PC-3 (cell line): Measurements from ENCODE around the gene NTHL1. TPM values are rescaled to one million over a fixed set of nuclear protein-coding genes. Genes with fewer than 3 reads are reported as not detected.

ENCODE experiments used
- ATAC-seq: fragments of 200-7000 bp; cut with Tn5 transposase; 2 replicates; pipeline ENCODE4 v1.9.1; 2020; ENCODE audit warnings: mild to moderate bottlenecking, moderate library complexity
- BruUV-seq: library from RNA; stranded (reverse); fragments of 400-500 nt; replicated peaks from 2 replicates; lab custom pipeline; 2021; lab: Mats Ljungman, UMichigan
- CTCF ChIA-PET: fragments of 300-600 bp; sonication (Branson Sonifier 250); formaldehyde crosslinking; loops from one replicate; lab custom pipeline; 2022; ENCODE audit warnings: antibody characterized with exemption; lab: Charles Lee
- POLR2A ChIA-PET: fragments of 300-600 bp; sonication (Branson Sonifier 250); formaldehyde crosslinking; loops from one replicate; lab custom pipeline; 2022; ENCODE audit warnings: antibody characterized with exemption; ENCODE audit not compliant: unreplicated experiment; lab: Charles Lee
- DNase-seq: peaks from one replicate; pipeline ENCODE4 v3.0.0-alpha.2; 2015
- H2AFZ ChIP-seq: fragments of 300-600 bp; sonication (generic); 2 replicates; pipeline ENCODE4 v1.6.0; 2016; ENCODE audit warnings: antibody characterized with exemption, low read length
- H3F3A ChIP-seq: fragments of 300-600 bp; sonication (generic); one replicate; pipeline ENCODE4 v1.6.0; 2017; ENCODE audit warnings: antibody characterized with exemption, low read length, control low read depth, mild to moderate bottlenecking; ENCODE audit not compliant: unreplicated experiment
- H3K27ac ChIP-seq: fragments of 300-600 bp; sonication (generic); 2 replicates; pipeline ENCODE4 v1.5.1; 2016; ENCODE audit warnings: mild to moderate bottlenecking, low read length
- H3K27me3 ChIP-seq: fragments of 300-600 bp; sonication (generic); 2 replicates; pipeline ENCODE4 v1.6.1; 2016; ENCODE audit warnings: low read length, mixed read lengths
- H3K36me3 ChIP-seq: fragments of 300-600 bp; sonication (generic); 2 replicates; pipeline ENCODE4 v1.6.1; 2016; ENCODE audit warnings: low read depth, mixed run types, low read length, mixed read lengths
- H3K4me1 ChIP-seq: fragments of 300-600 bp; sonication (generic); 2 replicates; pipeline ENCODE4 v1.5.1; 2016; ENCODE audit warnings: low read length; ENCODE audit not compliant: insufficient read depth
- H3K4me2 ChIP-seq: fragments of 300-600 bp; sonication (generic); 2 replicates; pipeline ENCODE4 v1.6.0; 2016; ENCODE audit warnings: low read length
- H3K4me3 ChIP-seq: fragments of 300-600 bp; sonication (generic); 2 replicates; pipeline ENCODE4 v1.5.1; 2016; ENCODE audit warnings: mild to moderate bottlenecking, low read length, mixed read lengths
- H3K79me2 ChIP-seq: fragments of 300-600 bp; sonication (generic); 2 replicates; pipeline ENCODE4 v1.6.1; 2017; ENCODE audit warnings: low read length, mixed read lengths
- H3K9ac ChIP-seq: fragments of 300-600 bp; sonication (generic); 2 replicates; pipeline ENCODE4 v1.6.0; 2016; ENCODE audit warnings: mild to moderate bottlenecking, low read length
- H3K9me2 ChIP-seq: fragments of 300-600 bp; sonication (generic); replicated peaks from 2 replicates; pipeline ENCODE4 v1.6.1; 2016; ENCODE audit warnings: mixed run types, low read length, mixed read lengths
- H3K9me3 ChIP-seq: fragments of 300-600 bp; sonication (generic); 2 replicates; pipeline ENCODE4 v1.6.1; 2016; ENCODE audit warnings: low read length, mixed read lengths
- H4K20me1 ChIP-seq: fragments of 300-600 bp; sonication (generic); 2 replicates; pipeline ENCODE4 v1.6.1; 2016; ENCODE audit warnings: low read length, mixed read lengths
- EZH2 ChIP-seq: fragments of 300-600 bp; sonication (generic); IDR thresholded peaks from one replicate; pipeline ENCODE4 v1.6.1; 2017; ENCODE audit warnings: antibody characterized with exemption, mild to moderate bottlenecking, low read length; ENCODE audit not compliant: unreplicated experiment
- EZH2phosphoT487 ChIP-seq: fragments of 300-600 bp; sonication (generic); IDR thresholded peaks from 2 replicates; pipeline ENCODE4 v1.6.1; 2018; ENCODE audit warnings: mild to moderate bottlenecking, antibody characterized with exemption, low read length, borderline replicate concordance
- intact Hi-C: fragments of 100-400 bp; cut with micrococcal nuclease; formaldehyde crosslinking; loops from 2 replicates; pipeline ENCODE4 v1.9.0; 2023
- total RNA-seq: library from RNA; depleted of rRNA; stranded (reverse); fragments of >200 nt; gene quantifications from 2 replicates; pipeline ENCODE4 v1.2.3, GENCODE V29; 2014
- TF ChIP-seq, protein P1 (sequence below): fragments of 300-600 bp; sonication (generic); conservative IDR thresholded peaks from 2 replicates; pipeline ENCODE4 v1.5.1; 2017; ENCODE audit warnings: antibody characterized with exemption, low read depth, mild to moderate bottlenecking, low read length

The NTHL1 gene
- total RNA-seq, 1 experiment from 2014 or later: 90.1 TPM

DNA sequence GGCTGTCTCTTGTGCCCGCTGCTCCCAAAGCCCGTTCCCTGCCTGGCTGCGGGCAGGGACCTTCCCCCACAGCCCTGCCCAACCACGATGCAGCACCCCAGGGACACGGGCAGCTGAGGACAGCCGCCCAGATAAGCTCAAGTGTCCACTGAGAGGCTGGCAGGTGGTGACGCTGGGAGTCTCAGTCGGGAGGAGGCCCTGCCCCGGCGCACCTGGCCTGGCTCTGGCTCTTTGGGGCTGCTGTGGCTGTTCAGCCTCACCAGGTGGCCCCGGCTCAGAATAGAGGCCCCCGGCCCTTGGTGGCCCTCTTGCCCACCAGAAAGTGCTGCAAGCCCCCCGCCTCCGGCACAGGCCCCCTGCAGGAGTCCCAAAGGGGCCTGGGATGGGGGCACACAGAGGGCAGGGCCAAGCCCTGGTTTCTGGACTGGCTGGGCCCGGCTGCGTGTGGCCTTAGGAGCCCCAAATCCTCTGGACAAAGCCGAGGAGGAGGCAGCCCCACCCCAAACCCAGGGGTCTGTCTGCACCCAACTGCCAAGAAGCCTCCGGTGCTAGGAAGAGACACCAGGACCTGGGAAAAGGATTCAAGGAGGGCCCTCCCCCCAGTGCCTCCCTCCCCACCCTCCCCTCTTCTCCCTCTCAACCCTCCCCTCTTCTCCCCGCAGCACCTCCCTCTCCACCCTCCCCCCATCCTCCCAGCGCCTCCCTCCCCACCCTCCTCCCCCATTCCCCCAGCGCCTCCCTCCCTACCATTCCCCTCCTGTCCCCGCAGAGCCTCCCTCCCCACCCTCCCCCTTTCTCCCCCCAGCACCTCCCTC is 5.3 kb downstream of the NTHL1 start:
- Histone ChIP-seq H3K9me3 (no peaks in the 10 kb centered on the region), H3K9me2 (no peaks in the 10 kb centered on the region), H3K36me3 (no peaks in the 10 kb centered on the region; the same call in 1 of the 2 replicates), H2AFZ (no peak overlapping the region), H3K4me3 (no peak overlapping the region), H3K4me2 (no peak overlapping the region), H4K20me1 (no peaks in the 10 kb centered on the region), H3K79me2 (peaks cover 25% of the 10 kb centered on the region), H3K27ac (peak overlapping the region; percentile 100), H3K9ac (peak overlapping the region; percentile 51), H3K27me3 (no peaks in the 10 kb centered on the region), H3F3A (no peaks in the 10 kb centered on the region), H3K4me1 (peaks cover 75% of the 10 kb centered on the region)
- CTCF ChIA-PET: no interaction called here
- POLR2A ChIA-PET: interaction anchor here (0.7 kb wide), 1 partner anchor 9 kb away, joined by 3 read pairs; no protein-coding TSS in a partner anchor
- DNase-seq (no peak), ATAC-seq (no peak)
- intact Hi-C loops: no loop called here
- BruUV-seq: no TSS peak
- no peak for TF ChIP-seq EZH2
- TF ChIP-seq, protein P1, sequence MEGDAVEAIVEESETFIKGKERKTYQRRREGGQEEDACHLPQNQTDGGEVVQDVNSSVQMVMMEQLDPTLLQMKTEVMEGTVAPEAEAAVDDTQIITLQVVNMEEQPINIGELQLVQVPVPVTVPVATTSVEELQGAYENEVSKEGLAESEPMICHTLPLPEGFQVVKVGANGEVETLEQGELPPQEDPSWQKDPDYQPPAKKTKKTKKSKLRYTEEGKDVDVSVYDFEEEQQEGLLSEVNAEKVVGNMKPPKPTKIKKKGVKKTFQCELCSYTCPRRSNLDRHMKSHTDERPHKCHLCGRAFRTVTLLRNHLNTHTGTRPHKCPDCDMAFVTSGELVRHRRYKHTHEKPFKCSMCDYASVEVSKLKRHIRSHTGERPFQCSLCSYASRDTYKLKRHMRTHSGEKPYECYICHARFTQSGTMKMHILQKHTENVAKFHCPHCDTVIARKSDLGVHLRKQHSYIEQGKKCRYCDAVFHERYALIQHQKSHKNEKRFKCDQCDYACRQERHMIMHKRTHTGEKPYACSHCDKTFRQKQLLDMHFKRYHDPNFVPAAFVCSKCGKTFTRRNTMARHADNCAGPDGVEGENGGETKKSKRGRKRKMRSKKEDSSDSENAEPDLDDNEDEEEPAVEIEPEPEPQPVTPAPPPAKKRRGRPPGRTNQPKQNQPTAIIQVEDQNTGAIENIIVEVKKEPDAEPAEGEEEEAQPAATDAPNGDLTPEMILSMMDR: no peak
- TF ChIP-seq EZH2phosphoT487: no peak

DNA sequence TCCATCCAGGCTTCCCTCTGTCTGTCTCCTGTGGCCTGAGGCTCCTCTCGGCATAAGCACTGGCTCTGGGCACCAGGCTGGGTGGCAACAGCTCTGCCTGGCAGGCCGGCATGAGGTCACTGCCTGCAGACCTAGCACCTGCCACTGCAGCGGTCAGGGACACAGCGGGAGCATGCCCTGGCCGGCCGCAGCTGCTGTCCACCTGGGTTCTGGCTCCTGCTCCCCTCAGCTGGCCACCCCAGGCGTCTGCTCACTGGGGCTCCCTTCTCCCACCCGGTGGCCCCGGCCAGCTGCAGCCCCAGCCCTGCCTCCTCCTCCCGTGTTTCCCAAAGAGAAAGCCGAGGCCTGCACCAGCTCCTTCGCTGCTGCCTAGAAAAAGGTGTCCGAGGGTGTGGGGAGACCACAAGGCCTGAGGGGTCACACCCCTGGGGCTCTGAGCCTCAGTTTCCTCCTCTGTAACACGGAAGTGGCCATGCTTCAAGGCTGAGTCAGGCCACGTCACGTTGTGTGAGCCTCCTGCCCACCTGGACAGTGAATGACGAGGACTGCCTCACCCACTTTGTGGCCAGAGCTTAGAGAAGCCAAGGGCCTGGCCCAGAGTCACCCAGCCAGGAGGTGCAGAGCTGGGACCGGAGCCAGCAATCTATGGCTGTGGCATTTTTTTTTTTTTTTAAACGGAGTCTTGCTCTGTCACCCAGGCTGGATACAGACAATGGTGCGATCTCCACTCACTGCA is 6.7 kb downstream of the NTHL1 start:
- TSS peak; percentile 40 for BruUV-seq
- H3K9me3 ChIP-seq: no peaks in the 10 kb centered on the region
- H3K4me2 ChIP-seq: peak overlapping the region; percentile 52
- peak; percentile 91 for DNase-seq
- no peak overlapping the region for H3K4me3 ChIP-seq
- no peaks in the 10 kb centered on the region for H3K27me3 ChIP-seq
- no peaks in the 10 kb centered on the region for H3F3A ChIP-seq
- intact Hi-C loops: no loop called here
- ChIA-PET POLR2A (no interaction called here), CTCF (interaction anchor here (0.5 to 1.0 kb wide), 3 partner anchors 18 to 111 kb away, joined by 3 to 20 read pairs (median 6); no protein-coding TSS in a partner anchor)
- no peaks in the 10 kb centered on the region; the same call in 1 of the 2 replicates for H3K36me3 ChIP-seq
- H3K9ac ChIP-seq: peak overlapping the region; percentile 89
- H2AFZ ChIP-seq: no peak overlapping the region
- no peak for TF ChIP-seq EZH2phosphoT487
- TF ChIP-seq EZH2: no peak
- TF ChIP-seq, protein P1: no peak
- peak overlapping the region; percentile 100 for H3K27ac ChIP-seq
- no peaks in the 10 kb centered on the region for H3K9me2 ChIP-seq
- peaks cover 25% of the 10 kb centered on the region for H3K79me2 ChIP-seq
- peaks cover 70% of the 10 kb centered on the region for H3K4me1 ChIP-seq
- peak; percentile 60 for ATAC-seq
- H4K20me1 ChIP-seq: no peaks in the 10 kb centered on the region
